ENCODE data around the gene C17orf107. TPM values are rescaled to one million over a fixed set of nuclear protein-coding genes. Genes with fewer than 3 reads are reported as not detected.
A peak's percentile ranks its signal among the peaks of the same experiment; 100 is the strongest.
"Not testable (repeated sequence)": the region's sequence is repeated elsewhere in the genome, so short reads cannot be mapped to it uniquely, and the experiment has no call there.

The C17orf107 gene
- total RNA-seq, 1 experiment from 2014 or later: 0.16 TPM

- Histone ChIP-seq H3K36me3 (no peaks in the 10 kb centered on the region), H3K4me3 (no peak overlapping the region), H3K27me3 (no peaks in the 10 kb centered on the region), H3K9me3 (no peaks in the 10 kb centered on the region)
- peak; percentile 19 for DNase-seq
Observed at GRCh38 chr17:4908301-4908700, 9.0 kb downstream of the C17orf107 start.

- DNase-seq: peak; percentile 87
- H3K27me3 ChIP-seq: no peaks in the 10 kb centered on the region
- no peak overlapping the region for H3K4me3 ChIP-seq
- no peaks in the 10 kb centered on the region for H3K36me3 ChIP-seq
- H3K9me3 ChIP-seq: no peaks in the 10 kb centered on the region
Observed at GRCh38 chr17:4908711-4909496, 9.6 kb downstream of the C17orf107 start.

GRCh38 chr17:4913994-4914393 lies 14.7 kb downstream of the C17orf107 start:
- H3K9me3 ChIP-seq: no peaks in the 10 kb centered on the region
- DNase-seq: no peak
- no peaks in the 10 kb centered on the region for H3K36me3 ChIP-seq
- no peaks in the 10 kb centered on the region for H3K27me3 ChIP-seq
- no peak overlapping the region for H3K4me3 ChIP-seq

DNA sequence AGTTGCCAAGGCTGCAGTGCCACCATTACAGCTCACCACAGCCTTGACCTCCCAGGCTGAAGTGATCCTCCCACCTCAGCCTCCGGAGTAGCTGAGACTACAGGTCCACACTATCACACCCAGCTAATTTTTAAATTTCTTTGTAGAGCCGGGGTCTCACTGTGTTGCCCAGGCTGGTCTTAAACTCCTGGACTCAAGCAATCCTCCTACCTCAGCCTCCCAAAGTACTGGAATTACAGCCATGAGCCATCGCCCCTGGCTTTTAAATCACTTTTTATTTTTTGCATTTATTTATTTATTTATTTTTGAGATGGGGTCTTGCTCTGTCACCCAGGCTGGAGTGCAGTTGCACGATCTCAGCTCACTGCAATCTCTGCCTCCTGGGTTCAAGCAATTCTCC lies 15.2 kb downstream of the C17orf107 start:
- H3K27me3 ChIP-seq, H3K4me3 ChIP-seq, DNase-seq, H3K9me3 ChIP-seq, H3K36me3 ChIP-seq: not testable (repeated sequence)

GRCh38 chr17:4919511-4920047 lies 20.2 kb downstream of the C17orf107 start:
- no peak for DNase-seq
- H3K36me3 ChIP-seq: no peaks in the 10 kb centered on the region
- no peaks in the 10 kb centered on the region for H3K27me3 ChIP-seq
- H3K9me3 ChIP-seq: no peaks in the 10 kb centered on the region
- H3K4me3 ChIP-seq: no peak overlapping the region

DNA sequence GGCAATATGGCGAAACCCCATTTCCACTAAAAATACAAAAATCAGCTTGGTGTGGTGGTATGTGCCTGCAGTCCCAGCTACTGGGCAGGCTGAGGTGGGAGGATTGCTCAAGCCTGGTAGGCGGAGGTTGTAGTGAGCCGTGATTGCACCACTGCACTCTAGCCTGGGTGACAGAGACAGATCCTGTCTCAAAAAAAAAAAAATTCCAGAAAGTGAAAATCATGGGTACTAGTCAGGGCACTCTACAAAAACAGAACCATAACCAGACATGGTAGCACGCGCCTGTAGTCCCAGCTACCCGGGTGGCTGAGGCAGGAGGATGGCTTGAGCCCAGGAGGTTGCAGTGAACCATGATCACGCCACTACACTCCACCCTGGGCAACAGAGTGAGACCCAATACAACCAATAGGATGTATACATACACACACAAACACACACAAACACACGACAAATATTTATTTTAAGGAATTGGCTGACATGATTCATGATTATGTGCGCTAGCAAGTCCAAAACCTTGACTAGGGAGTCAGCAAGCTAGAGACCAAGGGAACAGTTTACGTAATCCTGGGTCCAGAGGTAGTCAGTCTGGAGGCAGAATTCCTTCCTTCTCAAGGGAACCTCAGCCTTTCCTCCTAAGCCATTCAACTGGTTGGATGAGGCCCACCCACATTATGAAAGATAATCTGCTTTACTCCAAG lies 21.2 kb downstream of the C17orf107 start:
- no peak for DNase-seq
- H3K27me3 ChIP-seq: no peaks in the 10 kb centered on the region
- H3K4me3 ChIP-seq: no peak overlapping the region
- H3K9me3 ChIP-seq: no peaks in the 10 kb centered on the region
- H3K36me3 ChIP-seq: no peaks in the 10 kb centered on the region

DNA sequence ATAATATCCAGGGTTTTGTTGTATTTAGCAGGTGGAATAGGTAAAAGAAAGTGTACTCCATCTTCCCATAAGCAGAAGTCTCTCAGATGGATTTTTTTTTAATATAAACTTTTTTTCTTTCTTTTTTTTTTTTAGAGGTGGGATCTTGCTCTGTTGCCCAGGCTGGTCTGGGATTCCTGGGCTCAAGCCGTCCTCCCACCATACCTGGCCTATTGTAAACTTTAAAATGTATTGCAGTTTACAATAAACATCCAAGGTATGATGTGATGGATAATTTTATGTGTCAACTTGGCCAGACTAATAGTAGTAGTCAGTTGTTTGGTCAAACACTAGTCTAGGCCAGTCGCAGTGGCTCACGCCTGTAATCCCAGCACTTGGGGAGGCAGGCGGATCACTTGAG lies 22.0 kb downstream of the C17orf107 start:
- no peaks in the 10 kb centered on the region for H3K27me3 ChIP-seq
- no peak overlapping the region for H3K4me3 ChIP-seq
- H3K9me3 ChIP-seq: no peaks in the 10 kb centered on the region
- DNase-seq: no peak
- H3K36me3 ChIP-seq: no peaks in the 10 kb centered on the region

GRCh38 chr17:4926577-4927335 lies 27.4 kb downstream of the C17orf107 start:
- not testable (repeated sequence) for H3K4me3 ChIP-seq, H3K27me3 ChIP-seq, DNase-seq, H3K9me3 ChIP-seq, H3K36me3 ChIP-seq

- no peak overlapping the region for H3K4me3 ChIP-seq
- H3K9me3 ChIP-seq: no peaks in the 10 kb centered on the region
- no peaks in the 10 kb centered on the region; the same call in 1 of the 2 replicates for H3K36me3 ChIP-seq
- no peaks in the 10 kb centered on the region for H3K27me3 ChIP-seq
- no peak for DNase-seq
Observed at GRCh38 chr17:4928881-4929280, 29.5 kb downstream of the C17orf107 start.

- no peak for DNase-seq
- Histone ChIP-seq H3K4me3 (no peak within 1 kb of the TSS), H3K27me3 (no peaks in the 10 kb centered on the region), H3K9me3 (no peaks in the 10 kb centered on the region), H3K36me3 (no peaks in the 10 kb centered on the region; the same call in 1 of the 2 replicates)
Observed at GRCh38 chr17:4931963-4932362, 32.6 kb downstream of the C17orf107 start, which contains the start of gene GP1BA. GP1BA (plus strand) TSS chr17:4932277; CDS start chr17:4932605, 328 bp downstream.

- Histone ChIP-seq H3K9me3 (no peaks in the 10 kb centered on the region), H3K27me3 (no peaks in the 10 kb centered on the region), H3K36me3 (peaks cover 4% of the 10 kb centered on the region), H3K4me3 (no peak overlapping the region)
- DNase-seq: no peak
Observed at GRCh38 chr17:4932756-4933155, 33.4 kb downstream of the C17orf107 start.

DNA sequence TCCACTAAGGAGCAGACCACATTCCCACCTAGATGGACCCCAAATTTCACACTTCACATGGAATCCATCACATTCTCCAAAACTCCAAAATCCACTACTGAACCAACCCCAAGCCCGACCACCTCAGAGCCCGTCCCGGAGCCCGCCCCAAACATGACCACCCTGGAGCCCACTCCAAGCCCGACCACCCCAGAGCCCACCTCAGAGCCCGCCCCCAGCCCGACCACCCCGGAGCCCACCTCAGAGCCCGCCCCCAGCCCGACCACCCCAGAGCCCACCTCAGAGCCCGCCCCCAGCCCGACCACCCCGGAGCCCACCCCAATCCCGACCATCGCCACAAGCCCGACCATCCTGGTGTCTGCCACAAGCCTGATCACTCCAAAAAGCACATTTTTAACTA lies 34.3 kb downstream of the C17orf107 start:
- DNase-seq: no peak
- no peak overlapping the region for H3K4me3 ChIP-seq
- H3K36me3 ChIP-seq: peaks cover 4% of the 10 kb centered on the region
- no peaks in the 10 kb centered on the region for H3K9me3 ChIP-seq
- no peaks in the 10 kb centered on the region for H3K27me3 ChIP-seq

- Histone ChIP-seq H3K4me3 (no peak overlapping the region), H3K36me3 (peaks cover 4% of the 10 kb centered on the region), H3K9me3 (no peaks in the 10 kb centered on the region), H3K27me3 (no peaks in the 10 kb centered on the region)
- DNase-seq: no peak
Observed at GRCh38 chr17:4934173-4934979, 35.0 kb downstream of the C17orf107 start.

DNA sequence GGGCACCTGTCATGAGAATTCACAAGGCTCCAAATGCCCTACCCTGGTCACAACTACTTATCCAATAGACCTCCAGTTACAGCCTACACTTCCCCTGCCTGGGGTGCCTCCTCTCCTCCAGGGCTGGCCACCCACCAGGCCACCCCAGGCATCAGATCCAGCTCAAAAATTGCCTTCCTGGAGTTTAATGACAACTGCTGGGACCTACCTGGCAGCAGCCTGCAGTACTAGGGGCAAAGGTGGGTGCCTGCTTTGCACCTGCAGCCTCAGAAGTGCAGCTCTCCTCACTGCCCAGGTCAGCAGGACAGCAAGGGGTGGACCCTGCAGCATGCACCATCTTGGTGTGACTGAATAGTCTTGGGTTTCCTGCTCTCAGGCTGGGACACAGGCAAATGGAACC lies 36.3 kb downstream of the C17orf107 start:
- H3K36me3 ChIP-seq: peaks cover 4% of the 10 kb centered on the region
- H3K9me3 ChIP-seq: no peaks in the 10 kb centered on the region
- no peak overlapping the region for H3K4me3 ChIP-seq
- H3K27me3 ChIP-seq: no peaks in the 10 kb centered on the region
- no peak for DNase-seq

- Histone ChIP-seq H3K4me3 (no peak overlapping the region), H3K36me3 (peaks cover 4% of the 10 kb centered on the region), H3K27me3 (no peaks in the 10 kb centered on the region), H3K9me3 (no peaks in the 10 kb centered on the region)
- no peak for DNase-seq
Observed at GRCh38 chr17:4936436-4936835, 37.1 kb downstream of the C17orf107 start.

GRCh38 chr17:4937553-4937952 lies 38.2 kb downstream of the C17orf107 start:
- Histone ChIP-seq H3K36me3 (peaks cover 7% of the 10 kb centered on the region), H3K27me3 (no peaks in the 10 kb centered on the region), H3K4me3 (no peak overlapping the region), H3K9me3 (no peaks in the 10 kb centered on the region)
- DNase-seq: no peak

All from MG63 (cell line).